Ectodermal cell (in vitro differentiated cells): ENCODE measurements around the gene SLC6A18.

ENCODE experiments used
- H3K27ac ChIP-seq: 2 replicates; pipeline ENCODE4 v1.7.0; 2013; ENCODE audit warnings: mild to moderate bottlenecking, low read depth, low read length; ENCODE audit not compliant: insufficient read depth, poor library complexity, severe bottlenecking
- H3K27me3 ChIP-seq: 2 replicates; pipeline ENCODE4 v1.7.0; 2013; ENCODE audit warnings: mild to moderate bottlenecking, low read length; ENCODE audit not compliant: insufficient read depth, control insufficient read depth, poor library complexity, severe bottlenecking
- H3K36me3 ChIP-seq: one replicate; pipeline ENCODE4 v1.7.0; 2013; ENCODE audit warnings: low read length; ENCODE audit not compliant: control insufficient read depth, insufficient read depth
- H3K4me1 ChIP-seq: one replicate; pipeline ENCODE4 v1.7.0; 2013; ENCODE audit warnings: low read length; ENCODE audit not compliant: control insufficient read depth, insufficient read depth
- H3K4me3 ChIP-seq: 2 replicates; pipeline ENCODE4 v1.7.0; 2013; ENCODE audit warnings: low read depth, low read length, control low read depth; ENCODE audit not compliant: insufficient read depth
- H3K9me3 ChIP-seq: 2 replicates; pipeline ENCODE4 v1.7.0; 2013; ENCODE audit warnings: mild to moderate bottlenecking, low read length, moderate library complexity; ENCODE audit not compliant: control insufficient read depth
- WGBS, 2 experiments: methylation state at CpG; one replicate each; pipeline ENCODE4 v1.1.7; 2013; ENCODE audit warnings: missing lambda C conversion rate in 2 of 2; 5-methylcytosine and 5-hydroxymethylcytosine counted together

SLC6A18 gene

GRCh38 chr5:1216211-1216917 lies 8.8 kb upstream of the SLC6A18 start:
- no peaks in the 10 kb centered on the region for H3K4me1 ChIP-seq
- no peak overlapping the region for H3K4me3 ChIP-seq
- 94 to 95% methylated on average over 38 of the region's 38 CpGs for WGBS, 2 experiments
- H3K9me3 ChIP-seq: no peaks in the 10 kb centered on the region
- H3K36me3 ChIP-seq: no peaks in the 10 kb centered on the region
- no peaks in the 10 kb centered on the region for H3K27me3 ChIP-seq
- no peak overlapping the region for H3K27ac ChIP-seq

GRCh38 chr5:1216918-1217295 lies 8.3 kb upstream of the SLC6A18 start:
- Histone ChIP-seq H3K4me3 (no peak overlapping the region), H3K4me1 (no peaks in the 10 kb centered on the region), H3K36me3 (no peaks in the 10 kb centered on the region), H3K27me3 (no peaks in the 10 kb centered on the region), H3K9me3 (no peaks in the 10 kb centered on the region), H3K27ac (no peak overlapping the region)
- 87 to 88% methylated on average over 18 of the region's 18 CpGs for whole genome bisulfite sequencing, 2 experiments

- H3K4me3 ChIP-seq: no peak overlapping the region
- no peaks in the 10 kb centered on the region for H3K9me3 ChIP-seq
- no peaks in the 10 kb centered on the region for H3K36me3 ChIP-seq
- H3K27me3 ChIP-seq: no peaks in the 10 kb centered on the region
- no peak overlapping the region for H3K27ac ChIP-seq
- no peaks in the 10 kb centered on the region for H3K4me1 ChIP-seq
- 80 to 82% methylated on average over 24 of the region's 24 CpGs for WGBS, 2 experiments
Measured at GRCh38 chr5:1217596-1218206, 7.5 kb upstream of the SLC6A18 start.

GRCh38 chr5:1218351-1219080 lies 6.7 kb upstream of the SLC6A18 start:
- H3K36me3 ChIP-seq: no peaks in the 10 kb centered on the region
- no peaks in the 10 kb centered on the region for H3K4me1 ChIP-seq
- H3K27ac ChIP-seq: no peak overlapping the region
- H3K27me3 ChIP-seq: no peaks in the 10 kb centered on the region
- WGBS, 2 experiments: 94% methylated on average over 38 of the region's 38 CpGs
- H3K9me3 ChIP-seq: no peaks in the 10 kb centered on the region
- H3K4me3 ChIP-seq: no peak overlapping the region

- Histone ChIP-seq H3K27ac (no peak overlapping the region), H3K4me3 (no peak overlapping the region), H3K9me3 (no peaks in the 10 kb centered on the region), H3K27me3 (no peaks in the 10 kb centered on the region), H3K36me3 (no peaks in the 10 kb centered on the region), H3K4me1 (no peaks in the 10 kb centered on the region)
- 86 to 88% methylated on average over 38 of the region's 38 CpGs for WGBS, 2 experiments
Measured at GRCh38 chr5:1219098-1219767, 5.9 kb upstream of the SLC6A18 start.

- H3K27me3 ChIP-seq: no peaks in the 10 kb centered on the region
- no peak overlapping the region for H3K4me3 ChIP-seq
- no peak overlapping the region for H3K27ac ChIP-seq
- no peaks in the 10 kb centered on the region for H3K9me3 ChIP-seq
- H3K4me1 ChIP-seq: no peaks in the 10 kb centered on the region
- no peaks in the 10 kb centered on the region for H3K36me3 ChIP-seq
- WGBS, 2 experiments: 92% methylated on average over 11 of the region's 11 CpGs
Measured at GRCh38 chr5:1219768-1220100, 5.4 kb upstream of the SLC6A18 start.

GRCh38 chr5:1220351-1220750 lies 4.8 kb upstream of the SLC6A18 start:
- H3K4me1 ChIP-seq: no peaks in the 10 kb centered on the region
- no peaks in the 10 kb centered on the region for H3K36me3 ChIP-seq
- WGBS, 2 experiments: 90 to 91% methylated on average over 9 of the region's 9 CpGs
- H3K9me3 ChIP-seq: no peaks in the 10 kb centered on the region
- H3K27ac ChIP-seq: no peak overlapping the region
- no peaks in the 10 kb centered on the region for H3K27me3 ChIP-seq
- H3K4me3 ChIP-seq: no peak overlapping the region

GRCh38 chr5:1220831-1221230 lies 4.3 kb upstream of the SLC6A18 start:
- Histone ChIP-seq H3K4me3 (no peak overlapping the region), H3K4me1 (no peaks in the 10 kb centered on the region), H3K27me3 (no peaks in the 10 kb centered on the region), H3K36me3 (no peaks in the 10 kb centered on the region), H3K9me3 (no peaks in the 10 kb centered on the region), H3K27ac (no peak overlapping the region)
- 94 to 95% methylated on average over 19 of the region's 19 CpGs for WGBS, 2 experiments

- no peaks in the 10 kb centered on the region for H3K4me1 ChIP-seq
- no peak overlapping the region for H3K27ac ChIP-seq
- H3K27me3 ChIP-seq: no peaks in the 10 kb centered on the region
- H3K4me3 ChIP-seq: no peak overlapping the region
- no peaks in the 10 kb centered on the region for H3K9me3 ChIP-seq
- 95% methylated on average over 10 of the region's 10 CpGs for WGBS, 2 experiments
- H3K36me3 ChIP-seq: no peaks in the 10 kb centered on the region
Measured at GRCh38 chr5:1221721-1222120, 3.5 kb upstream of the SLC6A18 start.

- H3K27ac ChIP-seq: no peak overlapping the region
- no peaks in the 10 kb centered on the region for H3K4me1 ChIP-seq
- H3K27me3 ChIP-seq: no peaks in the 10 kb centered on the region
- no peaks in the 10 kb centered on the region for H3K36me3 ChIP-seq
- no peaks in the 10 kb centered on the region for H3K9me3 ChIP-seq
- WGBS, 2 experiments: 87 to 88% methylated on average over 9 of the region's 9 CpGs
- no peak overlapping the region for H3K4me3 ChIP-seq
Measured at GRCh38 chr5:1222147-1222546, 3.0 kb upstream of the SLC6A18 start.
